Measurements from ENCODE around the gene CYB5R4. TPM values are rescaled to one million over a fixed set of nuclear protein-coding genes. Genes with fewer than 3 reads are reported as not detected.

The CYB5R4 gene
- polyA plus RNA-seq, 1 donor from 2014 or later = 18.0 TPM

- Histone ChIP-seq H3K36me3 (ENCODE audit: insufficient read depth, low read length) (no peaks in the 10 kb centered on the region), H3K9me3 (ENCODE audit: low read length) (peaks cover 1% of the 10 kb centered on the region), H3K9ac (ENCODE audit: low read length) (no peak overlapping the region), H3K79me2 (replicated peaks; ENCODE audit: insufficient read depth, low read length) (no peaks in the 10 kb centered on the region), H3K27me3 (ENCODE audit: insufficient read depth, low read depth, low read length) (no peaks in the 10 kb centered on the region), H4K20me1 (ENCODE audit: insufficient read depth) (no peaks in the 10 kb centered on the region), H2AFZ (ENCODE audit: low read depth, low read length) (no peak overlapping the region), H3K9me2 (ENCODE audit: insufficient read depth, low read length) (no peaks in the 10 kb centered on the region), H3F3A (ENCODE audit: insufficient read depth, low read length, poor library complexity, severe bottlenecking) (no peaks in the 10 kb centered on the region), H3K27ac (ENCODE audit: low read length) (no peak overlapping the region), H3K4me2 (ENCODE audit: low read length) (no peak overlapping the region), H3K4me3 (ENCODE audit: low read length) (no peak overlapping the region)
- no peak for TF ChIP-seq SMC3 (conservative IDR thresholded peaks at IDR 0.05; ENCODE audit: poor library complexity)
- TF ChIP-seq CTCF (IDR thresholded peaks at IDR 0.05; ENCODE audit: poor library complexity, severe bottlenecking) = no peak
- no peak for TF ChIP-seq RAD21 (conservative IDR thresholded peaks at IDR 0.05)
- no peak for TF ChIP-seq REST (IDR thresholded peaks at IDR 0.05; ENCODE audit: borderline replicate concordance)
- no peak for TF ChIP-seq MXI1 (conservative IDR thresholded peaks at IDR 0.05; ENCODE audit: poor library complexity, severe bottlenecking)
- TF ChIP-seq TAF1 (IDR thresholded peaks at IDR 0.05; ENCODE audit: low read depth) = no peak
- TF ChIP-seq POLR2AphosphoS5 (IDR thresholded peaks at IDR 0.05) = no peak
- no peak for TF ChIP-seq EP300 (conservative IDR thresholded peaks at IDR 0.05; ENCODE audit: poor library complexity, severe bottlenecking)
- TF ChIP-seq EZH2 (IDR thresholded peaks at IDR 0.05; ENCODE audit: borderline replicate concordance, insufficient read depth, low read length, poor library complexity, severe bottlenecking) = no peak
These were observed 126.2 kb downstream of the CYB5R4 start for GRCh38 chr6:83985715-83986114.

GRCh38 chr6:83998021-83998584 is 138.6 kb downstream of the CYB5R4 start:
- Histone ChIP-seq H3K9me2 (ENCODE audit: insufficient read depth, low read length) (no peaks in the 10 kb centered on the region), H3K9me3 (ENCODE audit: low read length) (no peaks in the 10 kb centered on the region), H3K27ac (ENCODE audit: low read length) (no peak overlapping the region), H3F3A (ENCODE audit: insufficient read depth, low read length, poor library complexity, severe bottlenecking) (no peaks in the 10 kb centered on the region), H3K36me3 (ENCODE audit: insufficient read depth, low read length) (no peaks in the 10 kb centered on the region), H3K9ac (ENCODE audit: low read length) (no peak overlapping the region), H3K27me3 (ENCODE audit: insufficient read depth, low read depth, low read length) (no peaks in the 10 kb centered on the region), H3K79me2 (replicated peaks; ENCODE audit: insufficient read depth, low read length) (no peaks in the 10 kb centered on the region), H3K4me3 (ENCODE audit: low read length) (no peak overlapping the region), H4K20me1 (ENCODE audit: insufficient read depth) (no peaks in the 10 kb centered on the region), H3K4me2 (ENCODE audit: low read length) (no peak overlapping the region), H2AFZ (ENCODE audit: low read depth, low read length) (no peak overlapping the region)
- TF ChIP-seq SMC3 (conservative IDR thresholded peaks at IDR 0.05; ENCODE audit: poor library complexity) (no peak), POLR2AphosphoS5 (IDR thresholded peaks at IDR 0.05) (no peak), TAF1 (IDR thresholded peaks at IDR 0.05; ENCODE audit: low read depth) (no peak), RAD21 (conservative IDR thresholded peaks at IDR 0.05) (no peak), REST (IDR thresholded peaks at IDR 0.05; ENCODE audit: borderline replicate concordance) (no peak), MXI1 (conservative IDR thresholded peaks at IDR 0.05; ENCODE audit: poor library complexity, severe bottlenecking) (no peak), CTCF (IDR thresholded peaks at IDR 0.05; ENCODE audit: poor library complexity, severe bottlenecking) (no peak), EZH2 (IDR thresholded peaks at IDR 0.05; ENCODE audit: borderline replicate concordance, insufficient read depth, low read length, poor library complexity, severe bottlenecking) (no peak), EP300 (conservative IDR thresholded peaks at IDR 0.05; ENCODE audit: poor library complexity, severe bottlenecking) (no peak)
